GM23338 (cell line): ENCODE measurements around the gene ZIC5. TPM values are rescaled to one million over a fixed set of nuclear protein-coding genes. Genes with fewer than 3 reads are reported as not detected.
A peak's percentile ranks its signal among the peaks of the same experiment; 100 is the strongest.

ENCODE experiments used
- ATAC-seq: fragments of 200-7000 bp; cut with Tn5 transposase; 3 replicates; pipeline ENCODE4 v1.9.1; 2020
- DNase-seq: peaks from one replicate; pipeline ENCODE4 v3.0.0-alpha.2; 2015; ENCODE audit warnings: low spot score
- H2AFZ ChIP-seq: fragments of 200-600 bp; sonication (generic); 2 replicates; pipeline ENCODE4 v1.8.0; 2016; ENCODE audit warnings: antibody characterized with exemption, mild to moderate bottlenecking, moderate library complexity
- H3F3A ChIP-seq: fragments of 200-600 bp; sonication (generic); replicated peaks from 2 replicates; pipeline ENCODE4 v1.8.0; 2017; ENCODE audit warnings: antibody characterized with exemption, mixed run types, low read depth
- H3K27ac ChIP-seq: fragments of 200-600 bp; sonication (generic); 2 replicates; pipeline ENCODE4 v1.6.1; 2016; ENCODE audit warnings: low read depth
- H3K27me3 ChIP-seq: fragments of 200-600 bp; sonication (generic); 2 replicates; pipeline ENCODE4 v1.8.0; 2016; ENCODE audit warnings: mild to moderate bottlenecking, mixed run types, moderate library complexity; ENCODE audit not compliant: insufficient read depth
- H3K36me3 ChIP-seq: fragments of 200-600 bp; sonication (generic); 2 replicates; pipeline ENCODE4 v1.8.0; 2016; ENCODE audit warnings: mild to moderate bottlenecking; ENCODE audit not compliant: insufficient read depth
- H3K4me1 ChIP-seq: fragments of 200-600 bp; sonication (generic); 2 replicates; pipeline ENCODE4 v1.8.0; 2016; ENCODE audit warnings: mild to moderate bottlenecking, moderate library complexity; ENCODE audit not compliant: insufficient read depth
- H3K4me2 ChIP-seq: fragments of 200-600 bp; sonication (generic); 2 replicates; pipeline ENCODE4 v1.7.1; 2017; ENCODE audit warnings: mixed run types
- H3K4me3 ChIP-seq: fragments of 200-600 bp; sonication (generic); 2 replicates; pipeline ENCODE4 v1.6.1; 2016; ENCODE audit warnings: mixed run types
- H3K79me2 ChIP-seq: fragments of 200-600 bp; sonication (generic); replicated peaks from 2 replicates; pipeline ENCODE4 v1.8.0; 2017; ENCODE audit warnings: mild to moderate bottlenecking; ENCODE audit not compliant: insufficient read depth
- H3K9me2 ChIP-seq: fragments of 200-600 bp; sonication (generic); 2 replicates; pipeline ENCODE4 v1.8.0; 2017; ENCODE audit not compliant: insufficient read depth
- H4K20me1 ChIP-seq: fragments of 200-600 bp; sonication (generic); replicated peaks from 2 replicates; pipeline ENCODE4 v1.8.0; 2017; ENCODE audit warnings: mild to moderate bottlenecking; ENCODE audit not compliant: insufficient read depth
- H3K27ac Mint-ChIP-seq: 2 replicates; pipeline ENCODE4 v1.8.0; 2020; ENCODE audit warnings: inconsistent platforms, mild to moderate bottlenecking, moderate library complexity, mixed read lengths
- H3K27me3 Mint-ChIP-seq: 3 replicates; pipeline ENCODE4 v1.8.0; 2022; ENCODE audit warnings: low read depth, mild to moderate bottlenecking, moderate library complexity, mixed read lengths, inconsistent platforms; ENCODE audit not compliant: insufficient read depth, poor library complexity
- H3K36me3 Mint-ChIP-seq: 3 replicates; pipeline ENCODE4 v1.8.0; 2021; ENCODE audit warnings: low read depth, mild to moderate bottlenecking, inconsistent platforms, moderate library complexity, mixed read lengths
- H3K4me1 Mint-ChIP-seq: 3 replicates; pipeline ENCODE4 v1.8.0; 2020; ENCODE audit warnings: mild to moderate bottlenecking, inconsistent platforms, mixed read lengths
- H3K4me3 Mint-ChIP-seq: 3 replicates; pipeline ENCODE4 v1.8.0; 2021; ENCODE audit warnings: moderate library complexity, mild to moderate bottlenecking, inconsistent platforms, mixed read lengths
- H3K9me3 Mint-ChIP-seq: 3 replicates; pipeline ENCODE4 v1.8.0; 2020; ENCODE audit warnings: moderate library complexity, mild to moderate bottlenecking, inconsistent platforms, mixed read lengths
- CREB1 ChIP-seq: fragments of 250-450 bp; sonication (Bioruptor Pico); IDR thresholded peaks from 2 replicates; pipeline ENCODE4 v1.5.0; 2020; ENCODE audit warnings: low read depth, mild to moderate bottlenecking, moderate library complexity
- CTCF ChIP-seq, 2 experiments: fragments of 200-600 bp in 1 of 2; sonication (generic) in 1 of 2; conservative IDR thresholded peaks; 2 replicates each; pipeline versions ENCODE4 v1.5.1 to v1.6.1; 2016 to 2017; ENCODE audit warnings: antibody characterized with exemption in 2 of 2, low read depth in 2 of 2, mild to moderate bottlenecking in 2 of 2, moderate library complexity in 1 of 2
- EZH2 ChIP-seq: fragments of 200-600 bp; sonication (generic); IDR thresholded peaks from one replicate; pipeline ENCODE4 v1.8.0; 2017; ENCODE audit warnings: antibody characterized with exemption, mild to moderate bottlenecking, low read depth; ENCODE audit not compliant: unreplicated experiment
- EZH2phosphoT487 ChIP-seq: fragments of 200-600 bp; sonication (generic); IDR thresholded peaks from one replicate; pipeline ENCODE4 v1.8.1; 2018; ENCODE audit warnings: antibody characterized with exemption; ENCODE audit not compliant: unreplicated experiment
- NANOG ChIP-seq: IDR thresholded peaks from 2 replicates; pipeline ENCODE4 v1.6.1; 2016; ENCODE audit warnings: antibody characterized with exemption, borderline replicate concordance
- POLR2AphosphoS5 ChIP-seq: IDR thresholded peaks from 2 replicates; pipeline ENCODE4 v1.6.1; 2016; ENCODE audit warnings: antibody characterized with exemption, low read depth
- REST ChIP-seq: IDR thresholded peaks from one replicate; pipeline ENCODE4 v1.6.1; 2018; ENCODE audit warnings: antibody characterized with exemption; ENCODE audit not compliant: unreplicated experiment
- STAT1 ChIP-seq: IDR thresholded peaks from one replicate; pipeline ENCODE4 v1.6.1; 2016; ENCODE audit warnings: antibody characterized with exemption; ENCODE audit not compliant: unreplicated experiment
- ZNF114 ChIP-seq: fragments of 250-450 bp; sonication (Bioruptor Pico); IDR thresholded peaks from 2 replicates; pipeline ENCODE4 v1.5.0; 2020; ENCODE audit warnings: mild to moderate bottlenecking, moderate library complexity
- polyA plus RNA-seq: library from polyadenylated mRNA; unstranded; fragments of >200 nt; fragmentation: Nextera tagmentation; extraction: Ambion mirVana; gene quantifications from 2 replicates; pipeline ENCODE4 v1.2.1, GENCODE V29; 2016
- total RNA-seq: library from RNA; depleted of rRNA; stranded (reverse); fragments of >200 nt; shearing (Covaris generic); gene quantifications from 2 replicates; pipeline ENCODE4 v1.2.3, GENCODE V29; 2014

ZIC5 gene
- total and polyA plus RNA-seq, 2 experiments from 2014 or later: 14.1 to 28.0 TPM

- peaks cover 46% of the 10 kb centered on the region for H3K4me1 Mint-ChIP-seq
- H3K27me3 ChIP-seq: peaks cover 56% of the 10 kb centered on the region
- peak; percentile 13 for ATAC-seq
These were observed 2.8 kb downstream of the ZIC5 start for GRCh38 chr13:99968521-99969452.

GRCh38 chr13:99967869-99968520 is 3.6 kb downstream of the ZIC5 start:
- no peaks in the 10 kb centered on the region; the same call in 1 of the 2 replicates for H3F3A ChIP-seq
- H3K27me3 ChIP-seq: peaks cover 57% of the 10 kb centered on the region
- peak overlapping the region; percentile 88 for H3K4me3 Mint-ChIP-seq

More at GRCh38 chr13:99968521-99969452, 2.8 kb downstream of the ZIC5 start:
- TF ChIP-seq EZH2phosphoT487 (no peak), ZNF114 (CRISPR knock-in tag) (no peak), CTCF (conservative IDR thresholded peaks at IDR 0.05; ENCODE audit: low read depth in 2 of 2) (no peak), EZH2 (peak; percentile 52), STAT1 (no peak), POLR2AphosphoS5 (no peak; the same call in none of the 2 replicates), CREB1 (CRISPR knock-in tag) (no peak)
- Histone ChIP-seq H3F3A (no peaks in the 10 kb centered on the region; the same call in 1 of the 2 replicates), H3K4me1 (peaks cover 52% of the 10 kb centered on the region), H2AFZ (no peak overlapping the region), H3K79me2 (peaks cover 52% of the 10 kb centered on the region), H3K4me2 (peak overlapping the region; percentile 85), H3K9me2 (no peaks in the 10 kb centered on the region), H3K36me3 (peaks cover 21% of the 10 kb centered on the region), H3K27ac (no peak overlapping the region), H3K4me3 (peak overlapping the region; percentile 91), H4K20me1 (peaks cover 36% of the 10 kb centered on the region)
- Mint-ChIP-seq H3K27me3 (peaks cover 45% of the 10 kb centered on the region), H3K27ac (peak overlapping the region; percentile 98), H3K9me3 (peaks cover 4% of the 10 kb centered on the region; the same call in 2 of the 3 replicates), H3K4me3 (peak overlapping the region; percentile 100), H3K36me3 (peaks cover 57% of the 10 kb centered on the region)
- peak; percentile 68 for DNase-seq

More at GRCh38 chr13:99967869-99968520, 3.6 kb downstream of the ZIC5 start:
- Histone ChIP-seq H3K4me1 (peaks cover 52% of the 10 kb centered on the region), H3K27ac (no peak overlapping the region), H3K4me3 (peak overlapping the region; percentile 91), H3K79me2 (peaks cover 52% of the 10 kb centered on the region), H3K36me3 (peaks cover 21% of the 10 kb centered on the region), H3K4me2 (peak overlapping the region; percentile 85), H3K9me2 (no peaks in the 10 kb centered on the region), H2AFZ (no peak overlapping the region), H4K20me1 (peaks cover 40% of the 10 kb centered on the region)
- Mint-ChIP-seq H3K27me3 (peaks cover 41% of the 10 kb centered on the region), H3K9me3 (peaks cover 4% of the 10 kb centered on the region; the same call in 2 of the 3 replicates), H3K27ac (peak overlapping the region; percentile 58), H3K36me3 (peaks cover 60% of the 10 kb centered on the region), H3K4me1 (peaks cover 39% of the 10 kb centered on the region)
- DNase-seq (peak; percentile 51), ATAC-seq (no peak)
- peak; percentile 12; the same call in 1 of the 2 replicates for TF ChIP-seq POLR2AphosphoS5
- no peak for TF ChIP-seq NANOG
- no peak for TF ChIP-seq REST
